K562 (cell line): Measurements from ENCODE around the gene SLC22A23. TPM values are rescaled to one million over a fixed set of nuclear protein-coding genes. Genes with fewer than 3 reads are reported as not detected.

Source experiments
- ATF7 ChIP-seq: fragments of 450-650 bp; IDR thresholded peaks from 2 replicates; pipeline ENCODE4 v1.7.1; 2014; ENCODE audit warnings: mild to moderate bottlenecking, moderate library complexity
- DACH1 ChIP-seq: fragments of 450-650 bp; IDR thresholded peaks from 2 replicates; pipeline ENCODE4 v1.6.1; 2018; ENCODE audit not compliant: partially characterized antibody
- ESRRA ChIP-seq: fragments of 450-650 bp; IDR thresholded peaks from 2 replicates; pipeline ENCODE4 v1.6.1; 2014; ENCODE audit warnings: low read depth, mild to moderate bottlenecking, moderate library complexity, borderline replicate concordance
- GATAD2B ChIP-seq: fragments of 450-650 bp; IDR thresholded peaks from 2 replicates; pipeline ENCODE4 v1.6.1; 2017; ENCODE audit warnings: mild to moderate bottlenecking, borderline replicate concordance
- HNRNPK ChIP-seq: fragments of 200-400 bp; formaldehyde crosslinking; IDR thresholded peaks from one replicate; pipeline ENCODE4 v1.6.1; 2018; ENCODE audit warnings: mild to moderate bottlenecking, low read depth, low read length; ENCODE audit not compliant: poor library complexity, severe bottlenecking
- JUND ChIP-seq, 2 experiments: IDR thresholded peaks; 2 replicates in 1 of 2; 3 replicates in 1 of 2; pipeline ENCODE4 v1.6.1; 2011; ENCODE audit warnings: borderline replicate concordance in 2 of 2, low read depth in 2 of 2, low read length in 2 of 2, improper control_type of control experiment in 1 of 2, missing biosample characterization in 1 of 2, missing genetic modification characterization in 1 of 2, missing genetic modification reagents in 1 of 2
- L3MBTL2 ChIP-seq: fragments of 450-650 bp; IDR thresholded peaks from 2 replicates; pipeline ENCODE4 v1.6.1; 2016; ENCODE audit warnings: mild to moderate bottlenecking, moderate library complexity
- MYBL2 ChIP-seq, 2 experiments: fragments of 450-650 bp in 1 of 2; sonication (generic) in 1 of 2; formaldehyde crosslinking in 1 of 2; IDR thresholded peaks; 2 replicates each; pipeline versions ENCODE4 v1.6.1 to v1.8.1; 2017 to 2022; ENCODE audit warnings: borderline replicate concordance in 1 of 2, inconsistent platforms in 1 of 2, low read depth in 1 of 2, mild to moderate bottlenecking in 1 of 2, missing genetic modification reagents in 1 of 2, moderate library complexity in 1 of 2
- NR2C2 ChIP-seq, 2 experiments: fragments of 200-800 bp in 1 of 2; sonication (Bioruptor generic) in 1 of 2; sonication (generic) in 1 of 2; formaldehyde crosslinking in 1 of 2; IDR thresholded peaks; 2 replicates each; pipeline versions ENCODE4 v1.6.1 to v1.8.0; 2016 to 2022; ENCODE audit warnings: mild to moderate bottlenecking in 1 of 2, missing compliant biosample characterization in 1 of 2, missing genetic modification characterization in 1 of 2, missing genetic modification reagents in 1 of 2
- NRF1 ChIP-seq, 2 experiments: fragments of 450-650 bp; IDR thresholded peaks in 1 of 2; conservative IDR thresholded peaks in 1 of 2; 2 replicates each; pipeline ENCODE4 v1.6.1; 2014; ENCODE audit warnings: mild to moderate bottlenecking in 2 of 2
- POLR3G ChIP-seq: IDR thresholded peaks from 2 replicates; pipeline ENCODE4 v1.6.1; 2011; ENCODE audit not compliant: insufficient read length, insufficient replicate concordance; ENCODE audit errors: extremely low read depth
- SAFB2 ChIP-seq: fragments of 200-400 bp; formaldehyde crosslinking; IDR thresholded peaks from 2 replicates; pipeline ENCODE4 v1.6.1; 2018; ENCODE audit warnings: borderline replicate concordance, low read length, low read depth, moderate library complexity; ENCODE audit not compliant: severe bottlenecking
- TBL1XR1 ChIP-seq, 2 experiments: IDR thresholded peaks; 2 replicates each; pipeline ENCODE4 v1.6.1; 2012; ENCODE audit warnings: improper control_type of control experiment in 2 of 2, low read length in 2 of 2, mild to moderate bottlenecking in 1 of 2
- TEAD2 ChIP-seq: fragments of 450-650 bp; IDR thresholded peaks from 2 replicates; pipeline ENCODE4 v1.6.1; 2016; ENCODE audit warnings: missing genetic modification characterization, control low read depth, missing compliant biosample characterization
- ZKSCAN1 ChIP-seq: fragments of 150-350 bp; IDR thresholded peaks from 2 replicates; pipeline ENCODE4 v1.6.1; 2016; ENCODE audit warnings: low read depth, low read length
- ZNF263 ChIP-seq: sonication (generic); formaldehyde crosslinking; IDR thresholded peaks from 2 replicates; pipeline ENCODE4 v1.8.0; 2022; ENCODE audit warnings: mild to moderate bottlenecking, missing genetic modification reagents, borderline replicate concordance
- polyA plus RNA-seq, 8 experiments: library from polyadenylated mRNA; depleted of rRNA in 4 of 8; stranded (reverse) in 5 of 8; unstranded in 3 of 8; fragments of >200 nt; fragmentation: Nextera tagmentation in 2 of 8; fragmentation: Illumina TruSeq in 1 of 8; extraction: Ambion mirVana in 2 of 8; extraction: Trizol in 1 of 8; gene quantifications; 2 replicates each; pipeline versions ENCODE4 v1.2.1 to v1.2.3, GENCODE V29; 2011 to 2014; ENCODE audit warnings: inconsistent platforms in 1 of 8, missing spikeins in 1 of 8
- total RNA-seq, 7 experiments: library from RNA; depleted of rRNA in 6 of 7; stranded (reverse); fragments of >200 nt in 6 of 7; fragmentation: Illumina TruSeq in 2 of 7; extraction: Trizol in 2 of 7; gene quantifications; 2 replicates each; pipeline versions ENCODE4 v1.2.1 to v1.2.3, GENCODE V29; 2011 to 2021; ENCODE audit warnings: low replicate concordance in 1 of 7
- TF ChIP-seq, protein P1 (sequence below): fragments of 450-650 bp; formaldehyde crosslinking; IDR thresholded peaks from 2 replicates; pipeline ENCODE4 v1.4.0; 2020; ENCODE audit warnings: mild to moderate bottlenecking, mixed read lengths
- TF ChIP-seq, protein P2 (sequence below): sonication (generic); formaldehyde crosslinking; IDR thresholded peaks from 2 replicates; pipeline ENCODE4 v1.9.0; 2022; ENCODE audit warnings: mild to moderate bottlenecking, missing genetic modification reagents

SLC22A23 gene
- total and polyA plus RNA-seq, 9 of the 15 experiments (the other 6 are each of a cell fraction or from before 2014, with no cell fraction given), result 0.30 to 8.7 (median 2.5) TPM

DNA sequence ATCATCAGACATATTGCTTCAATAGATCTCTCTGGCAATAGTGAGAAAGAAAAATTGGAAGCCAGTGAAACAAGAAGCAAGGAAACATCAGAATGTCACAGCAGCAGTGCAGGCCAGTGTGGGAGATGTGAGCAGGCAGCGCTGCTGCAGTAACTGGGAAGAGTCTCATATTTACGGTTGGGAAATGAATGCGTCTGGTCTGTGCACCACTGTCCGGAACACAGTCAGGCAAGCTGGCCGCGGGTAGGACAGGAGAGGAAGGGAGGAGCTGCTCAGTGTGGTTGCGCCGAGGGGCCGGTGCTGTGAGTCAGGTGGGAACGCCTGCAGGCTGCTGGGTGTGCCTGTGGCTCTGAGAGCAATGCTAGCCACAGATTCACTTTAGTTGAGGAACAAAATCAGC, 204.5 kb downstream of the SLC22A23 start (continued):
- no peak for TF ChIP-seq DACH1
- TF ChIP-seq, protein P1, sequence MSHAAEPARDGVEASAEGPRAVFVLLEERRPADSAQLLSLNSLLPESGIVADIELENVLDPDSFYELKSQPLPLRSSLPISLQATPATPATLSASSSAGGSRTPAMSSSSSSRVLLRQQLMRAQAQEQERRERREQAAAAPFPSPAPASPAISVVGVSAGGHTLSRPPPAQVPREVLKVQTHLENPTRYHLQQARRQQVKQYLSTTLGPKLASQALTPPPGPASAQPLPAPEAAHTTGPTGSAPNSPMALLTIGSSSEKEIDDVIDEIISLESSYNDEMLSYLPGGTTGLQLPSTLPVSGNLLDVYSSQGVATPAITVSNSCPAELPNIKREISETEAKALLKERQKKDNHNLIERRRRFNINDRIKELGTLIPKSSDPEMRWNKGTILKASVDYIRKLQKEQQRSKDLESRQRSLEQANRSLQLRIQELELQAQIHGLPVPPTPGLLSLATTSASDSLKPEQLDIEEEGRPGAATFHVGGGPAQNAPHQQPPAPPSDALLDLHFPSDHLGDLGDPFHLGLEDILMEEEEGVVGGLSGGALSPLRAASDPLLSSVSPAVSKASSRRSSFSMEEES (CRISPR knock-in tag), result no peak
- TF ChIP-seq ATF7, result no peak
- peak; percentile 70 to 78 for TF ChIP-seq NRF1 (conservative IDR thresholded peaks at IDR 0.05 in 1 of 2, IDR thresholded peaks at IDR 0.05 in 1 of 2)
- no peak for TF ChIP-seq HNRNPK
- no peak for TF ChIP-seq SAFB2
- 0 out of 2 replicates have a peak, but pooled peaks have one; percentile 37 for TF ChIP-seq L3MBTL2
- no peak for TF ChIP-seq POLR3G
- 0 out of 2 replicates have a peak, but pooled peaks have one; percentile 18 for TF ChIP-seq JUND (IDR thresholded peaks at IDR 0.05; ENCODE audit: borderline replicate concordance, low read depth, low read length)
- no peak for TF ChIP-seq JUND (tag; IDR thresholded peaks at IDR 0.05; ENCODE audit: borderline replicate concordance, low read depth, low read length)
- TF ChIP-seq NR2C2 (CRISPR knock-in tag; IDR thresholded peaks at IDR 0.05), result no peak
- no peak for TF ChIP-seq NR2C2 (tag; IDR thresholded peaks at IDR 0.05)
- TF ChIP-seq MYBL2 (IDR thresholded peaks at IDR 0.05; ENCODE audit: low read depth), result no peak
- no peak for TF ChIP-seq MYBL2 (CRISPR knock-in tag; IDR thresholded peaks at IDR 0.05; ENCODE audit: borderline replicate concordance)
- no peak for TF ChIP-seq TBL1XR1 (IDR thresholded peaks at IDR 0.05; ENCODE audit: low read length in 2 of 2)
- no peak for TF ChIP-seq TEAD2 (tag)
- no peak for TF ChIP-seq ESRRA
- TF ChIP-seq, protein P2, sequence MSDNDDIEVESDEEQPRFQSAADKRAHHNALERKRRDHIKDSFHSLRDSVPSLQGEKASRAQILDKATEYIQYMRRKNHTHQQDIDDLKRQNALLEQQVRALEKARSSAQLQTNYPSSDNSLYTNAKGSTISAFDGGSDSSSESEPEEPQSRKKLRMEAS (CRISPR knock-in tag), result no peak
- peak; percentile 24; the same call in 1 of the 2 replicates for TF ChIP-seq ZNF263 (CRISPR knock-in tag)
- no peak for TF ChIP-seq ZKSCAN1
- TF ChIP-seq GATAD2B, result no peak
